ENCODE results near the gene ICAM1. TPM values are rescaled to one million over a fixed set of nuclear protein-coding genes. Genes with fewer than 3 reads are reported as not detected.

Gene ICAM1
- total RNA-seq, 4 donors from 2014 or later = 5.0 to 10.5 (median 7.7) TPM

DNA sequence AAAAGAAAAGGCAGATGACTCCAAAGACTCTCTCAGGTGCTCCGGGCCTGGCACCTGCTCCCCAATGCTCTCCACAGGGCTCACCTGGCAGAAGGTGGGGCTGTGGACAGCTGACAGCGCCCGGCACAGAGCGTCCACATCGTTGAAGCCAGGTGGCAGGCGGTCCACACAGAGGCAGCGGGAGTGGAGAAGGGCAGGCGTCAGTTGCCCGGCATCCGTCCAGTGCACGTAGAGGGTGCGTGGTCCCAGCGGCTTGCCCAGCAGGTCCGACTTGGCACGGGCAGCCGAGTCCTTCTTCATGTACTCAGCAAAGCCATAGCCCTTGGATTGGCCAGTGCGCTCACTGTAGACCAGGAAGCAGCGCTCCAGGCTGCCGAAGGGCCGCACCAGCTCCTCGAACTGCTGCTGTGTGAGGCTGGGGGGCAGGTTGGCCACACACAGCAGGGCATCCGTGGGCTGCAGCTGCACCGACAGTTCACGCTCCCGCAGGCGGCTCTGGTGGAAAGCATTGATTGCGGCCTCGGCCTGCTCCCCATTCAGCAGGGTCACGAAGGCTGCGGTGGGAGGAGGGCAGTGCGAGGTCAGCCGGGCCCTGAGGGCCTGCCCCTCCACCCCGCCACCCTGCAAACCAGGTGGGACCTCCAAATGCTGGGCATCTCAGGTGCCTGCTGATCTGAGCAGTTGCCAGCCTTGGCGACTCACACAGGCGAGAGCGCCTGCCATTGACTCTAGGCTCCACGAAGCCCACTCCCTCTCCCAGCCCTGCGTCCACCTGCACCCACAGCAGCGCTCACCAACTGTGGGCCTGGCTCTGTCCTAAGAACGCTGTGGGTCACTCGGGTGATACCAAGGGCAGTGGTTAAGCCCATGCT lies 57.9 kb downstream of the ICAM1 start:
- no peaks in the 10 kb centered on the region for H3K9me3 ChIP-seq
- H3K4me1 ChIP-seq = peaks cover 10 to 14% of the 10 kb centered on the region in 2 donors
- H3K36me3 ChIP-seq = peaks cover 0 to 69% of the 10 kb centered on the region in 2 donors
- no peak for TF ChIP-seq POLR2A (IDR thresholded peaks at IDR 0.05)
- TF ChIP-seq, protein P1, sequence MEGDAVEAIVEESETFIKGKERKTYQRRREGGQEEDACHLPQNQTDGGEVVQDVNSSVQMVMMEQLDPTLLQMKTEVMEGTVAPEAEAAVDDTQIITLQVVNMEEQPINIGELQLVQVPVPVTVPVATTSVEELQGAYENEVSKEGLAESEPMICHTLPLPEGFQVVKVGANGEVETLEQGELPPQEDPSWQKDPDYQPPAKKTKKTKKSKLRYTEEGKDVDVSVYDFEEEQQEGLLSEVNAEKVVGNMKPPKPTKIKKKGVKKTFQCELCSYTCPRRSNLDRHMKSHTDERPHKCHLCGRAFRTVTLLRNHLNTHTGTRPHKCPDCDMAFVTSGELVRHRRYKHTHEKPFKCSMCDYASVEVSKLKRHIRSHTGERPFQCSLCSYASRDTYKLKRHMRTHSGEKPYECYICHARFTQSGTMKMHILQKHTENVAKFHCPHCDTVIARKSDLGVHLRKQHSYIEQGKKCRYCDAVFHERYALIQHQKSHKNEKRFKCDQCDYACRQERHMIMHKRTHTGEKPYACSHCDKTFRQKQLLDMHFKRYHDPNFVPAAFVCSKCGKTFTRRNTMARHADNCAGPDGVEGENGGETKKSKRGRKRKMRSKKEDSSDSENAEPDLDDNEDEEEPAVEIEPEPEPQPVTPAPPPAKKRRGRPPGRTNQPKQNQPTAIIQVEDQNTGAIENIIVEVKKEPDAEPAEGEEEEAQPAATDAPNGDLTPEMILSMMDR (IDR thresholded peaks at IDR 0.05 in 4 of 5, conservative IDR thresholded peaks at IDR 0.05 in 1 of 5) = no peak
- no peaks in the 10 kb centered on the region for H3K27me3 ChIP-seq
- intact Hi-C loops (cut with DNase I; ENCODE audit: low total_unique reads) = no loop called here
- no peak overlapping the region for H3K4me3 ChIP-seq
- no peak for ATAC-seq
- no peak for DNase-seq
- in situ Hi-C loops (cut with MboI; ENCODE audit: low sequenced_read_pairs in 4 of 4) = no loop called here
- no peak overlapping the region for H3K27ac ChIP-seq

DNA sequence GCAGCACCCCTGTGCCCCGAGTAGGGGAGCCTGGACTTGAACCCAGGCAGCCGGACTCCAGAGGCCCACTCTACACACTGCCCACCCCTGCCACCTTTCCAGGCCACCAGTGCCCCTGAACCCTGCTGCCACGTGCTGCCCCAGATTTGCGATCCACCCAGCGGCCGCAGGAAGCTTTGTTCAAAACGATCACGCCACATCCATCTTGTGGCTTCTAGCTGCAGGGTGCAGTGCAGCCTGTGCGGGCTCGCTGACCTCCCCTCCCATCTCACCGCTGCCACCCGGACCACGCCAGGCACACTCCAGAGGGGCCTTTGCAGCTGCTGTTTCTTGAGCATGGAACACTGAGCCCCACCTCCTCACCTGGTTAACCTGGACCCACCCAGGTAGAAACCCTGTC lies 58.6 kb downstream of the ICAM1 start:
- H3K9me3 ChIP-seq = no peaks in the 10 kb centered on the region
- H3K4me3 ChIP-seq = no peak overlapping the region
- intact Hi-C loops (cut with DNase I; ENCODE audit: low total_unique reads) (no loop called here), in situ Hi-C loops (cut with MboI; ENCODE audit: low sequenced_read_pairs in 4 of 4) (no loop called here)
- DNase-seq (no peak), ATAC-seq (no peak)
- peaks cover 15 to 22% of the 10 kb centered on the region in 2 donors for H3K4me1 ChIP-seq
- no peaks in the 10 kb centered on the region for H3K27me3 ChIP-seq
- TF ChIP-seq, protein P1 (IDR thresholded peaks at IDR 0.05 in 4 of 5, conservative IDR thresholded peaks at IDR 0.05 in 1 of 5) = no peak
- TF ChIP-seq POLR2A (IDR thresholded peaks at IDR 0.05) = no peak
- no peak overlapping the region for H3K27ac ChIP-seq
- peaks cover 0 to 61% of the 10 kb centered on the region in 2 donors for H3K36me3 ChIP-seq

DNA sequence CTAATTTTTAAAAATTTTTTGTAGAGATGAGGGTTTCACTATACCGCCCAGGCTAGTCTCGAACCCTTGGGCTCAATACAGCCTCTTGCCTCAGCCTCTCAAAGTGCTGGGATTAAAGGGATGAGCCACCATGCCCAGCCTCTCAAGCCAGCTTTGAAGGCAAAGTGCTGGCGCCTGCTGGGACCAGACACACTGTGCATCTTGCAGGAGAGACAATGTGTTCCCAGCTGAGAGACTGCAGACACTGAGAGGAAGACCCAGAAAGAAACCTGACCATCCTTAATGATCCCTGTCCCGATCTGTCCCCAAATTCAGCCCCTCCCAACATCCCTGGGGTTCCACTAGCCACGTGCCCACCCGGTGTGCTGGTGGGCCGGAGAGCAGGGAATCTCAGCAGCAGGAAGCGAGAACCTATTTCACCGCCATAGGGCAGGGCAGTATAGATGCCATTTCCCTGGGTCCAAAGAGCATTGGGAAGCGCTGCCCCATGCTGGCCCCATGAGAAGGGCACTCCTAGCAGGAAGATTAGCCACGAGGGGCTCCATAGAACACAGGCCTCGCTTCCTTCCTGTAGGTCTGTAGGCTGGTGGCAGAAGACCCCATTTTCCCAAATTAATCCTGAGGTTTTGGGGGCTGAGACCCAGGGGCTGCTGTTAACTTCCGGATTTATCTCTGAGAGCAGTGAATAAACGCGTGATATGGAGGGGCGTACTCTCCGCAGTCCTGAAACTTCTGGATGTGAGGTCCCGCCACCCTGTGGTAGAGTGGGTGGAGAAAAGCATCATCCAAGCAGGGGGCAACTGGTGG lies 61.4 kb downstream of the ICAM1 start:
- intact Hi-C loops (cut with DNase I; ENCODE audit: low total_unique reads) (loop anchor here (5.0 to 10.0 kb wide), 3 partner anchors 60 to 498 kb away; partner anchors contain the start of genes EIF3G, ICAM1, P2RY11 and PIN1), in situ Hi-C loops (cut with MboI; ENCODE audit: low sequenced_read_pairs in 4 of 4) (no loop called here)
- ATAC-seq = no peak

More for the DNA sequence above, 61.4 kb downstream of the ICAM1 start:
- peak overlapping the region; percentile 69 to 96 (median 88) for H3K4me3 ChIP-seq
- H3K27ac ChIP-seq = peak overlapping the region; percentile 90 to 98 (median 95)
- no peaks in the 10 kb centered on the region for H3K9me3 ChIP-seq
- TF ChIP-seq POLR2A (IDR thresholded peaks at IDR 0.05) = no peak
- TF ChIP-seq, protein P1 (IDR thresholded peaks at IDR 0.05 in 4 of 5, conservative IDR thresholded peaks at IDR 0.05 in 1 of 5) = peak in 1 of 5 experiments; percentile 7
- H3K4me1 ChIP-seq = peaks cover 18 to 23% of the 10 kb centered on the region in 2 donors
- no peaks in the 10 kb centered on the region for H3K27me3 ChIP-seq
- DNase-seq = no peak
- H3K36me3 ChIP-seq = peaks cover 0 to 33% of the 10 kb centered on the region in 2 donors
